Transverse colon (tissue), 3 donors: Measurements from ENCODE around the gene SERTM2.

ENCODE experiments used
- CTCF ChIP-seq, 5 experiments: fragments of 200-600 bp in 3 of 5; fragments of 450-650 bp in 2 of 5; sonication (generic) in 3 of 5; IDR thresholded peaks; 1 replicate in 2 of 5; 2 replicates in 3 of 5; pipeline ENCODE4 v1.5.1; 2016 to 2017; ENCODE audit warnings: antibody characterized with exemption in 5 of 5, inconsistent platforms in 3 of 5, mild to moderate bottlenecking in 2 of 5, moderate library complexity in 1 of 5
- EP300 ChIP-seq: sonication (generic); formaldehyde crosslinking; IDR thresholded peaks from one replicate; pipeline ENCODE4 v1.6.1; 2017; ENCODE audit warnings: antibody characterized with exemption, low read depth

GRCh38 chrX:111503485-111503993 is 7.9 kb upstream of the SERTM2 start:
- TF ChIP-seq CTCF (IDR thresholded peaks at IDR 0.05) (no peak), EP300 (no peak)
